CD1c-positive myeloid dendritic cell (primary cell): ENCODE data around the gene SMIM12.

Experiments used
- DNase-seq: peaks from one replicate; pipeline ENCODE4 v3.0.0-alpha.2; 2016; ENCODE audit errors: extremely low spot score

SMIM12 gene

GRCh38 chr1:34874296-34874952 is 14.9 kb upstream of the SMIM12 start:
- DNase-seq, result no peak

GRCh38 chr1:34872133-34872503 is 12.6 kb upstream of the SMIM12 start:
- DNase-seq, result no peak

GRCh38 chr1:34871443-34872132 is 12.0 kb upstream of the SMIM12 start:
- no peak for DNase-seq

- no peak for DNase-seq
These were observed 10.8 kb upstream of the SMIM12 start for GRCh38 chr1:34870395-34870794.

- DNase-seq, result no peak
These were observed 10.2 kb upstream of the SMIM12 start for GRCh38 chr1:34869760-34870159.

- DNase-seq, result no peak
These were observed 8.9 kb upstream of the SMIM12 start for GRCh38 chr1:34868230-34869049.

GRCh38 chr1:34867415-34867814 is 7.9 kb upstream of the SMIM12 start:
- DNase-seq, result peak; percentile 52

- DNase-seq, result no peak
These were observed 7.2 kb upstream of the SMIM12 start for GRCh38 chr1:34866762-34867109.

GRCh38 chr1:34865981-34866761 is 6.6 kb upstream of the SMIM12 start:
- peak; percentile 88 for DNase-seq

- no peak for DNase-seq
These were observed 6.0 kb upstream of the SMIM12 start for GRCh38 chr1:34865573-34865972.

- no peak for DNase-seq
These were observed 5.2 kb upstream of the SMIM12 start for GRCh38 chr1:34864759-34865158.

GRCh38 chr1:34863501-34863900 is 4.0 kb upstream of the SMIM12 start:
- no peak for DNase-seq

GRCh38 chr1:34858901-34859445 is 576 bp downstream of the SMIM12 start:
- DNase-seq, result peak; percentile 9

GRCh38 chr1:34856697-34857096 is 2.9 kb downstream of the SMIM12 start:
- no peak for DNase-seq

- peak; percentile 94 for DNase-seq
These were observed 6.8 kb downstream of the SMIM12 start for GRCh38 chr1:34852677-34853217.

GRCh38 chr1:34851431-34852105 is 8.0 kb downstream of the SMIM12 start:
- DNase-seq, result no peak

GRCh38 chr1:34850382-34850781 is 9.2 kb downstream of the SMIM12 start:
- no peak for DNase-seq

GRCh38 chr1:34847094-34847493 is 12.5 kb downstream of the SMIM12 start:
- no peak for DNase-seq

GRCh38 chr1:34846265-34846664 is 13.3 kb downstream of the SMIM12 start:
- DNase-seq, result no peak

GRCh38 chr1:34845131-34845901 is 14.2 kb downstream of the SMIM12 start:
- no peak for DNase-seq
